CD14-positive monocyte (primary cell): Measurements from ENCODE around the gene C17orf100. TPM values are rescaled to one million over a fixed set of nuclear protein-coding genes. Genes with fewer than 3 reads are reported as not detected.
A peak's percentile ranks its signal among the peaks of the same experiment; 100 is the strongest.

Experiments
- DNase-seq, 3 donors: peaks; one replicate each; pipeline ENCODE4 v3.0.0-alpha.2; 2011 to 2022
- H2AFZ ChIP-seq: 2 replicates; pipeline ENCODE4 v1.6.0; 2012; ENCODE audit warnings: mild to moderate bottlenecking, low read depth, low read length, inconsistent platforms; ENCODE audit not compliant: insufficient read depth, poor library complexity, severe bottlenecking
- H3K27ac ChIP-seq, 2 donors: 1 replicate in 1 of 2; 2 replicates in 1 of 2; pipeline ENCODE4 v1.5.1; 2012 to 2013; ENCODE audit warnings: low read length in 2 of 2, control low read depth in 1 of 2, inconsistent platforms in 1 of 2, low read depth in 1 of 2, mild to moderate bottlenecking in 1 of 2
- H3K27me3 ChIP-seq, 2 donors: one replicate each; pipeline versions ENCODE4 v1.6.0 to v1.6.1; 2011 to 2013; ENCODE audit warnings: low read length in 2 of 2; ENCODE audit not compliant: control insufficient read depth in 2 of 2, insufficient read depth in 2 of 2
- H3K36me3 ChIP-seq, 2 donors: replicated peaks in 1 of 2; 1 replicate in 1 of 2; 2 replicates in 1 of 2; pipeline versions ENCODE4 v1.5.1 to v1.6.1; 2012 to 2013; ENCODE audit warnings: low read length in 2 of 2, control low read depth in 1 of 2, inconsistent platforms in 1 of 2, mild to moderate bottlenecking in 1 of 2; ENCODE audit not compliant: insufficient read depth in 2 of 2, control insufficient read depth in 1 of 2
- H3K4me1 ChIP-seq, 2 donors: 1 replicate in 1 of 2; 2 replicates in 1 of 2; pipeline versions ENCODE4 v1.5.1 to v1.6.1; 2012 to 2013; ENCODE audit warnings: low read length in 2 of 2, control low read depth in 1 of 2, inconsistent platforms in 1 of 2, mild to moderate bottlenecking in 1 of 2, moderate library complexity in 1 of 2; ENCODE audit not compliant: insufficient read depth in 2 of 2, control insufficient read depth in 1 of 2
- H3K4me2 ChIP-seq: replicated peaks from 2 replicates; pipeline ENCODE3; 2012; ENCODE audit warnings: low read length, moderate library complexity, mild to moderate bottlenecking; ENCODE audit not compliant: poor library complexity, severe bottlenecking; ENCODE audit errors: extremely low read depth
- H3K4me3 ChIP-seq, 3 experiments: fragments of 200-600 bp in 1 of 3; sonication (generic) in 1 of 3; replicated peaks in 1 of 3; 1 replicate in 2 of 3; 2 replicates in 1 of 3; pipeline ENCODE4 v1.5.1; 2011 to 2013; ENCODE audit warnings: low read length in 3 of 3, mild to moderate bottlenecking in 3 of 3, control low read depth in 2 of 3, low read depth in 2 of 3, inconsistent platforms in 1 of 3, moderate library complexity in 1 of 3
- H3K79me2 ChIP-seq: 2 replicates; pipeline ENCODE4 v1.6.0; 2012; ENCODE audit warnings: mild to moderate bottlenecking, control low read depth, inconsistent platforms, low read length, moderate library complexity; ENCODE audit not compliant: insufficient read depth
- H3K9ac ChIP-seq: 2 replicates; pipeline ENCODE4 v1.6.0; 2017; ENCODE audit warnings: low read length, mild to moderate bottlenecking; ENCODE audit not compliant: insufficient read depth, poor library complexity, severe bottlenecking
- H3K9me3 ChIP-seq, 2 donors: replicated peaks in 1 of 2; 1 replicate in 1 of 2; 2 replicates in 1 of 2; pipeline versions ENCODE4 v1.5.1 to v1.6.1; 2012 to 2013; ENCODE audit warnings: low read length in 2 of 2, control low read depth in 1 of 2; ENCODE audit not compliant: control insufficient read depth in 1 of 2, insufficient read depth in 1 of 2
- H4K20me1 ChIP-seq: 2 replicates; pipeline ENCODE4 v1.6.0; 2012; ENCODE audit warnings: mild to moderate bottlenecking, low read length, control low read depth, moderate library complexity; ENCODE audit not compliant: insufficient read depth
- H3K27ac Mint-ChIP-seq, 7 donors: one replicate each; pipeline ENCODE4 v1.8.0; 2020; ENCODE audit warnings: mild to moderate bottlenecking in 7 of 7, mixed read lengths in 7 of 7, moderate library complexity in 6 of 7, inconsistent platforms in 2 of 7
- H3K27me3 Mint-ChIP-seq, 3 donors: one replicate each; pipeline ENCODE4 v1.8.0; 2021 to 2022; ENCODE audit warnings: low read depth in 3 of 3, mild to moderate bottlenecking in 3 of 3, mixed read lengths in 3 of 3, moderate library complexity in 3 of 3, inconsistent platforms in 1 of 3
- H3K36me3 Mint-ChIP-seq, 2 donors: one replicate each; pipeline ENCODE4 v1.8.0; 2020; ENCODE audit warnings: mixed read lengths in 2 of 2, inconsistent platforms in 1 of 2, mild to moderate bottlenecking in 1 of 2
- H3K4me1 Mint-ChIP-seq: one replicate; pipeline ENCODE4 v1.8.0; 2020; ENCODE audit warnings: mild to moderate bottlenecking, mixed read lengths
- H3K4me3 Mint-ChIP-seq, 2 donors: one replicate each; pipeline ENCODE4 v1.8.0; 2020; ENCODE audit warnings: mild to moderate bottlenecking in 2 of 2, mixed read lengths in 2 of 2, moderate library complexity in 1 of 2
- H3K9me3 Mint-ChIP-seq, 7 donors: one replicate each; pipeline ENCODE4 v1.8.0; 2020 to 2022; ENCODE audit warnings: mixed read lengths in 7 of 7, mild to moderate bottlenecking in 6 of 7, moderate library complexity in 6 of 7, inconsistent platforms in 2 of 7
- CTCF ChIP-seq: fragments of 200-600 bp; IDR thresholded peaks from one replicate; pipeline ENCODE4 v1.8.0; 2022; ENCODE audit warnings: antibody characterized with exemption, mild to moderate bottlenecking
- WGBS: methylation state at CpG from one replicate; pipeline ENCODE4 v1.1.5; 2013; ENCODE audit warnings: missing lambda C conversion rate; ENCODE audit not compliant: insufficient coverage; 5-methylcytosine and 5-hydroxymethylcytosine counted together
- intact Hi-C, 2 donors: fragments of 100-400 bp; cut with micrococcal nuclease; formaldehyde crosslinking; loops; one replicate each; pipeline versions ENCODE4 v1.15.0 to v1.15.1; 2023
- polyA plus RNA-seq, 3 donors: library from polyadenylated mRNA; depleted of rRNA in 1 of 3; unstranded in 2 of 3; stranded (reverse) in 1 of 3; fragments of 300-500 nt in 2 of 3; fragments of >200 nt in 1 of 3; fragmentation: Illumina TruSeq in 2 of 3; gene quantifications; 1 replicate in 2 of 3; 2 replicates in 1 of 3; pipeline ENCODE4 v1.2.3, GENCODE V29; 2012 to 2021

Gene C17orf100
- polyA plus RNA-seq, 3 donors = 0.51 to 1.8 (median 1.2) TPM

GRCh38 chr17:6699997-6700947, 48.7 kb downstream of the C17orf100 start:
- no peak overlapping the region for H2AFZ ChIP-seq
- no peak for DNase-seq
- H3K4me2 ChIP-seq = no peak overlapping the region
- no peak overlapping the region for H3K4me3 ChIP-seq
- H3K9ac ChIP-seq = no peak overlapping the region
- H3K9me3 ChIP-seq = no peaks in the 10 kb centered on the region
- H3K9me3 Mint-ChIP-seq = no peaks in the 10 kb centered on the region
- intact Hi-C loops = no loop called here
- no peaks in the 10 kb centered on the region for H3K4me1 ChIP-seq
- H4K20me1 ChIP-seq = no peaks in the 10 kb centered on the region
- H3K27ac ChIP-seq = no peak overlapping the region
- no peaks in the 10 kb centered on the region for H3K79me2 ChIP-seq
- peaks cover 6% of the 10 kb centered on the region for H3K4me1 Mint-ChIP-seq
- H3K4me3 Mint-ChIP-seq = no peak overlapping the region
- 89% methylated on average over 14 of the region's 16 CpGs for WGBS
- H3K27me3 ChIP-seq = peaks cover 0 to 3% of the 10 kb centered on the region in 2 donors
- H3K36me3 ChIP-seq = no peaks in the 10 kb centered on the region
- TF ChIP-seq CTCF = no peak
- H3K27ac Mint-ChIP-seq = no peak overlapping the region
- H3K36me3 Mint-ChIP-seq = no peaks in the 10 kb centered on the region
- H3K27me3 Mint-ChIP-seq = peaks cover 7 to 20% (median 14%) of the 10 kb centered on the region in 3 donors

- intact Hi-C loops = no loop called here
- Mint-ChIP-seq H3K9me3 (no peaks in the 10 kb centered on the region), H3K27ac (peak overlapping the region in 1 of 7 donors; percentile 72), H3K4me1 (peaks cover 6% of the 10 kb centered on the region), H3K27me3 (peaks cover 5 to 16% (median 12%) of the 10 kb centered on the region in 3 donors), H3K4me3 (no peak overlapping the region), H3K36me3 (no peaks in the 10 kb centered on the region)
- H3K27ac ChIP-seq = no peak overlapping the region
- no peak for DNase-seq
- no peak overlapping the region for H2AFZ ChIP-seq
- no peaks in the 10 kb centered on the region for H4K20me1 ChIP-seq
- no peaks in the 10 kb centered on the region for H3K9me3 ChIP-seq
- 86% methylated on average over 8 of the region's 8 CpGs for WGBS
- H3K4me3 ChIP-seq = no peak overlapping the region
- no peaks in the 10 kb centered on the region for H3K4me1 ChIP-seq
- H3K27me3 ChIP-seq = peaks cover 0 to 3% of the 10 kb centered on the region in 2 donors
- TF ChIP-seq CTCF = no peak
- no peak overlapping the region for H3K9ac ChIP-seq
- no peak overlapping the region for H3K4me2 ChIP-seq
- H3K79me2 ChIP-seq = no peaks in the 10 kb centered on the region
- no peaks in the 10 kb centered on the region for H3K36me3 ChIP-seq
Measured at GRCh38 chr17:6700948-6701307, 49.4 kb downstream of the C17orf100 start.
